Measurements from ENCODE around the gene DIP2B. TPM values are rescaled to one million over a fixed set of nuclear protein-coding genes. Genes with fewer than 3 reads are reported as not detected.

DIP2B gene
- total RNA-seq, 4 donors from 2014 or later: 31.1 to 57.2 (median 46.5) TPM

DNA sequence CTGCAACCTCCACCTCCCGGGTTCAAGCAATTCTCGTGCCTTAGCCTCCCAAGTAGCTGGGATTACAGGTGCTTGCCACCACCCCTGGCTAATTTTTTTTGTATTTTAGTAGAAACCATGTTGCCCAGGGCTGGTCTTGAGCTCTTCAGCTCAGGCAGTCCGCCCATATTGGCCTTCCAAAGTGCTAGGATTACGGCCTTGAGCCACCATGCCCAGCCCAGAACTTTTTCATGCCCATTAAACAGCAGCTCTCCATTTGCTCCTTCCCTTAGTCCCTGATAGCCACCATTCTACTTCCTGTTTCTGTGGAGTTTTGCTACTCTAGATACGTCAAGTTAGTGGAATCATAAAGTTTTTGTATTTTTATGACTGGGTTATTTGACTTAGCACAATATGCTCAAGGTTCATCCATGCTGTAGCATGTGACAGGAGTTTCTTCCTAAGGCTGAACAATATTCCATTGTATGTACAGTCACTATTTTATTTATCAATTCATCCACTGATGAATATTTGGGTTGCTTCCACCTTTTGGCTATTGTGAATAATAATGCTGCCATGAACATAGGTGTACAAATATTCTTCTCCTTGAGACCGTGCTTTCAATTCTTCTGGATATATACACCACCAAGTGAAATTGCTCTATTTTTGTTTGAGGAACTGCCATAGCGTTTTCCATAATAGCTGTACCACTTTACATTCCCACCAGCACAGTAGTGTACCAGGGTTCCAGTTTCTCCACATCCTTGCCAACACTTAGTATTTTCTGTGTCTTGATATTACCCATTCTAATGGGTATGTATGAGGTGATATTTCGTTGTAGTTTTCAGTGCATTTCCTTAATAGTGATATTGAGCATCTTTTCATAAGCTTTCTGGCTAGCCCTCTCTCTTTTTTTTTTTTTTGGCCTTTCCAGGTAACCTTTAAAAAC, 274.1 kb downstream of the DIP2B start:
- peaks cover 0 to 7% (median 0%) of the 10 kb centered on the region in 3 donors for H3K4me1 ChIP-seq
- H3K4me3 ChIP-seq: no peak overlapping the region
- H3K27ac ChIP-seq: no peak overlapping the region
- intact Hi-C loops (cut with DNase I): no loop called here
- peaks cover 0 to 39% (median 0%) of the 10 kb centered on the region in 3 donors for H3K36me3 ChIP-seq
- DNase-seq: no peak
- TF ChIP-seq, protein P1, sequence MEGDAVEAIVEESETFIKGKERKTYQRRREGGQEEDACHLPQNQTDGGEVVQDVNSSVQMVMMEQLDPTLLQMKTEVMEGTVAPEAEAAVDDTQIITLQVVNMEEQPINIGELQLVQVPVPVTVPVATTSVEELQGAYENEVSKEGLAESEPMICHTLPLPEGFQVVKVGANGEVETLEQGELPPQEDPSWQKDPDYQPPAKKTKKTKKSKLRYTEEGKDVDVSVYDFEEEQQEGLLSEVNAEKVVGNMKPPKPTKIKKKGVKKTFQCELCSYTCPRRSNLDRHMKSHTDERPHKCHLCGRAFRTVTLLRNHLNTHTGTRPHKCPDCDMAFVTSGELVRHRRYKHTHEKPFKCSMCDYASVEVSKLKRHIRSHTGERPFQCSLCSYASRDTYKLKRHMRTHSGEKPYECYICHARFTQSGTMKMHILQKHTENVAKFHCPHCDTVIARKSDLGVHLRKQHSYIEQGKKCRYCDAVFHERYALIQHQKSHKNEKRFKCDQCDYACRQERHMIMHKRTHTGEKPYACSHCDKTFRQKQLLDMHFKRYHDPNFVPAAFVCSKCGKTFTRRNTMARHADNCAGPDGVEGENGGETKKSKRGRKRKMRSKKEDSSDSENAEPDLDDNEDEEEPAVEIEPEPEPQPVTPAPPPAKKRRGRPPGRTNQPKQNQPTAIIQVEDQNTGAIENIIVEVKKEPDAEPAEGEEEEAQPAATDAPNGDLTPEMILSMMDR (IDR thresholded peaks at IDR 0.05): no peak
- no peaks in the 10 kb centered on the region for H3K27me3 ChIP-seq
- H3K9me3 ChIP-seq: no peaks in the 10 kb centered on the region
- 95 to 97% methylated on average over 8 of the region's 8 CpGs for WGBS, 2 donors

DNA sequence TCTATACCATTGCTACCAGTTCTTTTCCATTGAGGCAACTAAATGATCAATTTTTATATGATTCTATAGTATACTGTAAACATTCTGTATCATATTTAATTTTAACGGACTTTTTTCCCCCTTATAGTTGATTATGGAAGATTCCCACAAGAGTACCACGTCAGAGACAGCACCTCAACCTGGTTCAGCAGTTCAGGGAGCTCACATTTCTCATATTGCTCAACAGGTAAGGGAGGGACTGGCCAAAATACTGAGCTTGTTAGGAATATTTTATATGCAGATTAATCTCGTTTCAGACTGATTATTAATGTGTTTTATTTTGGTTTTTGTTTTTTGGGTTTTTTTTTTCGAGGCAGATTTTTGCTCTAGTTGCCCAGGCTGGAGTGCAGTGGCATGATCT, 275.2 kb downstream of the DIP2B start:
- TF ChIP-seq, protein P1 (IDR thresholded peaks at IDR 0.05): no peak
- TF ChIP-seq POLR2A (IDR thresholded peaks at IDR 0.05): no peak
- H3K27me3 ChIP-seq: no peaks in the 10 kb centered on the region
- intact Hi-C loops (cut with DNase I): no loop called here
- no peak overlapping the region for H3K27ac ChIP-seq
- peaks cover 0 to 45% (median 0%) of the 10 kb centered on the region in 3 donors for H3K36me3 ChIP-seq
- peaks cover 0 to 7% (median 0%) of the 10 kb centered on the region in 3 donors for H3K4me1 ChIP-seq
- no peaks in the 10 kb centered on the region for H3K9me3 ChIP-seq
- H3K4me3 ChIP-seq: no peak overlapping the region
- no peak for DNase-seq
- WGBS, 2 donors: 89 to 92% methylated on average over 4 of the region's 4 CpGs

DNA sequence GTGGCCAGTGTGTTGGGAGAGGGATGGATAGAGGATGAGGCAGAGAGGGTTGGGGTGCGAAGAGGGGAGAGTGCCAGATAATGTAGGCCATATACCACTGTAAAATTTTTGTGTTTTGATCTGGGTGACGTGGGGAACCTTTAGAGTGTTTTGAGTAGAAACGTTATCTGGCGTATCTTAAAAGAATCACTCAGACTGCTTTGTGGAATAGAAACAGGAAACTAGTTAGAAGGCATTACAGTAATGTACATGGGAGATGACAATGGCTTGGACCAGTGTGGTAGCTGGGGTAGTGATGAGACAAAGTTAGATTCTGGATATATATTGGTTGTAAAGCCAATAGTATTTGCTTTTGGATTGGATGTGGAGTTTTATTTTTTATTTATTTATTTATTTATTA, 279.7 kb downstream of the DIP2B start:
- Histone ChIP-seq H3K36me3 (peaks cover 0 to 59% (median 0%) of the 10 kb centered on the region in 3 donors), H3K4me3 (no peak overlapping the region), H3K4me1 (peaks cover 8 to 23% (median 14%) of the 10 kb centered on the region in 3 donors), H3K27ac (no peak overlapping the region), H3K27me3 (no peaks in the 10 kb centered on the region), H3K9me3 (no peaks in the 10 kb centered on the region)
- TF ChIP-seq, protein P1 (IDR thresholded peaks at IDR 0.05): no peak
- TF ChIP-seq POLR2A (IDR thresholded peaks at IDR 0.05): no peak
- DNase-seq: no peak
- intact Hi-C loops (cut with DNase I): no loop called here
- 81 to 84% methylated on average over 4 of the region's 4 CpGs for WGBS, 2 donors

DNA sequence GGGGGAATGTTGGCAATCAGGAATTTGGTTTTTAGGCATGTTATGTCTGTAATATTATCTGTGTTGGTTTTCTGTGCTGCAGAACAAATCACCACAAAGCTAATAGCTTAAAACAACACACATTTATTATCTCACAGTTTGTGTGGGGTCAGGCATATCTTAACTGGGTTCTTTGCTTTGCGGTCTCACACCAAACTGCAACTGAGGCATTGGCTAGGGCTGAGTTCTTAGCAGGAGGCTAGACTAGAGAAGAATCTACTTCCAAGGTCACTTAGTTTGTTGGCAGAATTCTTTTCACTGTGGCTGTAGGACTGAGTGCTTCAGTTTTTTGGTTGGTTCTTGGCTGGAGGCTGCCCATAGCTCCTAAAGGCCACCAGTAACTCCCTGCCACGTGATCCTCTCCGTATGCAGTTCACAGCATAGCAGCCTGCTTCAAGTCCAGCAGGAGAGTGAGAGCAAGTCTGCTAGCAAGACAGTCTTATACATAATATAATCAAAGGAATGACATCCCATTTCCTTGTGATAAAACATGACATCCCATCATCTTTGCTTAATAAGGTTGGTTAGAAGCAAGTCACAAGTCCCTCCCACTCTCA, 280.7 kb downstream of the DIP2B start:
- no peak for DNase-seq
- Histone ChIP-seq H3K36me3 (peaks cover 0 to 56% (median 0%) of the 10 kb centered on the region in 3 donors), H3K9me3 (no peaks in the 10 kb centered on the region), H3K27ac (peak overlapping the region in 3 of 4 donors; percentile 26 to 77 (median 69)), H3K4me3 (no peak overlapping the region), H3K27me3 (no peaks in the 10 kb centered on the region), H3K4me1 (peaks cover 8 to 23% (median 14%) of the 10 kb centered on the region in 3 donors)
- intact Hi-C loops (cut with DNase I): no loop called here
- TF ChIP-seq POLR2A (IDR thresholded peaks at IDR 0.05): no peak
- TF ChIP-seq, protein P1 (IDR thresholded peaks at IDR 0.05): no peak
- WGBS, 2 donors: 90 to 96% methylated on average over 2 to 3 of the region's 3 CpGs
